ENCODE data around the gene LYRM4.

The LYRM4 gene

GRCh38 chr6:5247201-5247600 is 13.5 kb downstream of the LYRM4 start:
- Histone ChIP-seq H3K27me3 (ENCODE audit: insufficient read depth, low read length) (no peaks in the 10 kb centered on the region), H3K4me1 (ENCODE audit: control insufficient read depth in 1 of 2, insufficient read depth in 2 of 2, low read length in 2 of 2) (no peaks in the 10 kb centered on the region), H4K12ac (ENCODE audit: low read depth, low read length) (no peak overlapping the region), H2BK120ac (ENCODE audit: insufficient read depth, low read length, poor library complexity) (no peak overlapping the region), H3K4me3 (ENCODE audit: low read depth, low read length) (no peak overlapping the region), H2AK5ac (ENCODE audit: low read length) (no peak overlapping the region), H3K9me3 (ENCODE audit: insufficient read depth, low read depth, low read length) (no peaks in the 10 kb centered on the region), H3K4me2 (ENCODE audit: low read length) (no peak overlapping the region), H3K79me2 (ENCODE audit: control insufficient read depth, insufficient read depth, low read length, poor library complexity) (no peaks in the 10 kb centered on the region), H3K79me1 (ENCODE audit: low read length) (no peaks in the 10 kb centered on the region), H3K18ac (ENCODE audit: low read length) (no peak overlapping the region), H4K8ac (ENCODE audit: low read depth, low read length) (no peak overlapping the region), H3K27ac (ENCODE audit: low read depth, low read length) (no peak overlapping the region), H3K36me3 (ENCODE audit: control insufficient read depth in 1 of 2, insufficient read depth in 2 of 2, low read length in 2 of 2) (peaks cover 2 to 5% of the 10 kb centered on the region in 2 experiments), H3K9ac (ENCODE audit: low read length) (no peak overlapping the region), H2AFZ (ENCODE audit: insufficient read depth, low read length, poor library complexity) (no peak overlapping the region), H3K14ac (ENCODE audit: low read length) (no peak overlapping the region), H2BK12ac (ENCODE audit: low read length) (no peak overlapping the region), H3K4ac (ENCODE audit: low read depth, low read length) (no peak overlapping the region), H4K91ac (ENCODE audit: low read depth, low read length) (no peak overlapping the region), H2BK5ac (ENCODE audit: low read depth, low read length, poor library complexity) (no peak overlapping the region), H3K23ac (ENCODE audit: low read length) (no peak overlapping the region)
- no CpG with 5 or more reads among the region's 2 CpGs for whole genome bisulfite sequencing (ENCODE audit: extremely low coverage, insufficient coverage, insufficient read length)
- DNase-seq: no peak

GRCh38 chr6:5246141-5247097 is 14.3 kb downstream of the LYRM4 start:
- Histone ChIP-seq H4K8ac (ENCODE audit: low read depth, low read length) (no peak overlapping the region), H3K79me2 (ENCODE audit: control insufficient read depth, insufficient read depth, low read length, poor library complexity) (no peaks in the 10 kb centered on the region), H2BK120ac (ENCODE audit: insufficient read depth, low read length, poor library complexity) (no peak overlapping the region), H3K4ac (ENCODE audit: low read depth, low read length) (no peak overlapping the region), H3K18ac (ENCODE audit: low read length) (no peak overlapping the region), H2BK12ac (ENCODE audit: low read length) (no peak overlapping the region), H2AFZ (ENCODE audit: insufficient read depth, low read length, poor library complexity) (no peak overlapping the region), H3K36me3 (ENCODE audit: control insufficient read depth in 1 of 2, insufficient read depth in 2 of 2, low read length in 2 of 2) (peaks cover 2 to 4% of the 10 kb centered on the region in 2 experiments), H3K4me3 (ENCODE audit: low read depth, low read length) (no peak overlapping the region), H3K27me3 (ENCODE audit: insufficient read depth, low read length) (no peaks in the 10 kb centered on the region), H3K23ac (ENCODE audit: low read length) (no peak overlapping the region), H3K9ac (ENCODE audit: low read length) (no peak overlapping the region), H3K14ac (ENCODE audit: low read length) (no peak overlapping the region), H2BK5ac (ENCODE audit: low read depth, low read length, poor library complexity) (no peak overlapping the region), H3K79me1 (ENCODE audit: low read length) (no peaks in the 10 kb centered on the region), H3K4me2 (ENCODE audit: low read length) (no peak overlapping the region), H3K27ac (ENCODE audit: low read depth, low read length) (no peak overlapping the region), H3K9me3 (ENCODE audit: insufficient read depth, low read depth, low read length) (no peaks in the 10 kb centered on the region), H4K12ac (ENCODE audit: low read depth, low read length) (no peak overlapping the region), H2AK5ac (ENCODE audit: low read length) (no peak overlapping the region), H4K91ac (ENCODE audit: low read depth, low read length) (no peak overlapping the region), H3K4me1 (ENCODE audit: control insufficient read depth in 1 of 2, insufficient read depth in 2 of 2, low read length in 2 of 2) (no peaks in the 10 kb centered on the region)
- WGBS (ENCODE audit: extremely low coverage, insufficient coverage, insufficient read length): no CpG with 5 or more reads among the region's 13 CpGs
- no peak for DNase-seq

- no peaks in the 10 kb centered on the region for H3K4me1 ChIP-seq (ENCODE audit: control insufficient read depth in 1 of 2, insufficient read depth in 2 of 2, low read length in 2 of 2)
Measured at GRCh38 chr6:5243069-5243468, 17.7 kb downstream of the LYRM4 start.

GRCh38 chr6:5241252-5241651 is 19.5 kb downstream of the LYRM4 start:
- no peak overlapping the region for H3K4me3 ChIP-seq (ENCODE audit: low read depth, low read length)
- H3K79me2 ChIP-seq (ENCODE audit: control insufficient read depth, insufficient read depth, low read length, poor library complexity): no peaks in the 10 kb centered on the region
- H3K27me3 ChIP-seq (ENCODE audit: insufficient read depth, low read length): no peaks in the 10 kb centered on the region
- no peak overlapping the region for H4K91ac ChIP-seq (ENCODE audit: low read depth, low read length)
- no peak overlapping the region for H4K12ac ChIP-seq (ENCODE audit: low read depth, low read length)
- H2BK12ac ChIP-seq (ENCODE audit: low read length): no peak overlapping the region
- peaks cover 2% of the 10 kb centered on the region in 2 experiments for H3K36me3 ChIP-seq (ENCODE audit: control insufficient read depth in 1 of 2, insufficient read depth in 2 of 2, low read length in 2 of 2)
- H3K4me1 ChIP-seq (ENCODE audit: control insufficient read depth in 1 of 2, insufficient read depth in 2 of 2, low read length in 2 of 2): no peaks in the 10 kb centered on the region
- H2AK5ac ChIP-seq (ENCODE audit: low read length): no peak overlapping the region
- H3K79me1 ChIP-seq (ENCODE audit: low read length): no peaks in the 10 kb centered on the region
- no peak overlapping the region for H2AFZ ChIP-seq (ENCODE audit: insufficient read depth, low read length, poor library complexity)
- no peaks in the 10 kb centered on the region for H3K9me3 ChIP-seq (ENCODE audit: insufficient read depth, low read depth, low read length)
- no peak overlapping the region for H3K4me2 ChIP-seq (ENCODE audit: low read length)
- no CpG with 5 or more reads among the region's 2 CpGs for WGBS (ENCODE audit: extremely low coverage, insufficient coverage, insufficient read length)
- no peak overlapping the region for H2BK120ac ChIP-seq (ENCODE audit: insufficient read depth, low read length, poor library complexity)
- H3K4ac ChIP-seq (ENCODE audit: low read depth, low read length): no peak overlapping the region
- H4K8ac ChIP-seq (ENCODE audit: low read depth, low read length): no peak overlapping the region
- H3K18ac ChIP-seq (ENCODE audit: low read length): no peak overlapping the region
- no peak overlapping the region for H3K27ac ChIP-seq (ENCODE audit: low read depth, low read length)
- H3K14ac ChIP-seq (ENCODE audit: low read length): no peak overlapping the region
- no peak overlapping the region for H3K23ac ChIP-seq (ENCODE audit: low read length)
- no peak for DNase-seq
- H2BK5ac ChIP-seq (ENCODE audit: low read depth, low read length, poor library complexity): no peak overlapping the region
- no peak overlapping the region for H3K9ac ChIP-seq (ENCODE audit: low read length)

More at GRCh38 chr6:5243069-5243468, 17.7 kb downstream of the LYRM4 start:
- H4K91ac ChIP-seq (ENCODE audit: low read depth, low read length): no peak overlapping the region
- H3K18ac ChIP-seq (ENCODE audit: low read length): no peak overlapping the region
- no peak overlapping the region for H2AK5ac ChIP-seq (ENCODE audit: low read length)
- no peak overlapping the region for H2BK12ac ChIP-seq (ENCODE audit: low read length)
- no peak for DNase-seq
- no peak overlapping the region for H3K9ac ChIP-seq (ENCODE audit: low read length)
- H3K4ac ChIP-seq (ENCODE audit: low read depth, low read length): no peak overlapping the region
- no peak overlapping the region for H3K4me2 ChIP-seq (ENCODE audit: low read length)
- no peak overlapping the region for H3K23ac ChIP-seq (ENCODE audit: low read length)
- no peaks in the 10 kb centered on the region for H3K79me1 ChIP-seq (ENCODE audit: low read length)
- H4K8ac ChIP-seq (ENCODE audit: low read depth, low read length): no peak overlapping the region
- no peak overlapping the region for H4K12ac ChIP-seq (ENCODE audit: low read depth, low read length)
- no CpG with 5 or more reads among the region's 12 CpGs for WGBS (ENCODE audit: extremely low coverage, insufficient coverage, insufficient read length)
- no peak overlapping the region for H2AFZ ChIP-seq (ENCODE audit: insufficient read depth, low read length, poor library complexity)
- no peaks in the 10 kb centered on the region for H3K9me3 ChIP-seq (ENCODE audit: insufficient read depth, low read depth, low read length)
- no peak overlapping the region for H3K14ac ChIP-seq (ENCODE audit: low read length)
- H3K27me3 ChIP-seq (ENCODE audit: insufficient read depth, low read length): no peaks in the 10 kb centered on the region
- H2BK5ac ChIP-seq (ENCODE audit: low read depth, low read length, poor library complexity): no peak overlapping the region
- no peak overlapping the region for H3K27ac ChIP-seq (ENCODE audit: low read depth, low read length)
- no peak overlapping the region for H2BK120ac ChIP-seq (ENCODE audit: insufficient read depth, low read length, poor library complexity)
- peaks cover 2% of the 10 kb centered on the region in 2 experiments for H3K36me3 ChIP-seq (ENCODE audit: control insufficient read depth in 1 of 2, insufficient read depth in 2 of 2, low read length in 2 of 2)
- H3K79me2 ChIP-seq (ENCODE audit: control insufficient read depth, insufficient read depth, low read length, poor library complexity): no peaks in the 10 kb centered on the region
- H3K4me3 ChIP-seq (ENCODE audit: low read depth, low read length): no peak overlapping the region

Data from trophoblast cell (in vitro differentiated cells and primary cell).